G401.6 (cell line): ENCODE results near the gene COG4.
"Not testable (repeated sequence)": the region's sequence is repeated elsewhere in the genome, so short reads cannot be mapped to it uniquely, and the experiment has no call there.

Experiments
- FAIRE-seq: peaks from 2 replicates; lab custom pipeline; 2012; peaks lifted over from hg19 to GRCh38; lab: Jason Lieb, UNC

Gene COG4

DNA sequence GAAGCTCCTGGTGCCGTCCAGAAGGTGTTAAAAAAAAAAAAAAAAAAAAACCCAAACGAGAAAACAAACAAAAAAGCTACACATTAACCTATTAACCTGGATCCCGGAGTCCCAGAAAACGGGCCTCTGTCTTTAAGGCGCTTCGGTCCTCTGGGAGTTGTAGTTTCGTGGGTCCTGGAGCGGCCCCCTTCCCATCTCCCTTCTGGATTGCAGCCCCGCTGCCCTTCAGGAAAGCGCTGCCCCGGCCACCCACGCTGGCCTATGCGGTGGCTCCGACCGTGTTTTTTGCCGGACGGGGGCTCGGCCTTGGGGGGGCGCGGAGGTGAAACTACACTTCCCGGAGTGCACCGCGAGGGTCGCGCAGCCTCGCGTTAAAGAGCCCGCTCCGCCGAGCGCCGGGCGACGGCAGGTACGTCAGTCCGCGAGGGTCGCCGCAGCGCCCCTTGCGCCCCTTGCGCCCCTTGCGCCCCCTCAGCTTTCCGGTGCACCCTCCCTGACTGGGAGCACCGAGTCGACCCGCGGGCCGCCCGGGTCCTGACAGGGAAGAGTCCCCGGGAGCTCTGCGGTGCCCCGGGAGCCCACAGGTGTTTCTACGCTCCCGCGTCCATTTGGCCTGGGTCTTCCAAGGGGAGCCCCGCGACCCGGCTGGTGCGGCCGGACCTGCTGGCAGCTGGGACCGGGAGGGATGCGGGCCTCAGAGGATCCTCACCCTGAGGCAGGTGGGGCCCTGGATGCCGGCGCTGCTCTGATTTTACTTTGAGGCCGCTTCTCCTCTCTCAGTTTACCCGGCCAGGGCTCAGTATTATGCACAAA, 68.9 kb downstream of the COG4 start, which contains the start of gene FCSK:
TSS of gene FCSK (plus strand) at position 374 of the 813 bp plus-strand sequence. CDS start 8,596 bp downstream, outside the sequence.
- FAIRE-seq = no peak

GRCh38 chr16:70453892-70454221, 69.5 kb downstream of the COG4 start:
- FAIRE-seq = peak; percentile 60

- no peak for FAIRE-seq
Measured at GRCh38 chr16:70453117-70453891, 70.0 kb downstream of the COG4 start.

- not testable (repeated sequence) for FAIRE-seq
Measured at GRCh38 chr16:70451004-70451340, 72.4 kb downstream of the COG4 start.

- FAIRE-seq = not testable (repeated sequence)
Measured at GRCh38 chr16:70450142-70451003, 73.0 kb downstream of the COG4 start.

DNA sequence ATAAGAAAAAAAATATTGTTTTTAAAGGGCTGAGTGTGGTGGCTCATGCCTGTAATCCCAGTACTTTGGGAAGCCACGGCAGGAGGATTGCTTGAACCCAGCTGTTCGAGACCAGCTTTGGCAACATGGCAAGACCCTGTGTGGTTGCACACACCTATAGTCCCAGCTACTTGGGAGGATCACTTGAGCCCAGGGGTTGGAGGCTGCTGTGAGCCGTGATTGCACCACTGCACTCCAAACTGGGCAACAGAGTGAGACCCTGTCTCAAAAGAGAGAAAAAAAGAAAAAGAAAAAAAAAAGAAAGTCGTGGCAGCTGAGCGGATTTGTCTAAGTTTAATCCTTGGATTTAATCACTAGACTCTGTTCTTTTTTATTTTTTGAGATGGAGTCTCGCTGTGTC, 75.3 kb downstream of the COG4 start:
- FAIRE-seq = no peak

DNA sequence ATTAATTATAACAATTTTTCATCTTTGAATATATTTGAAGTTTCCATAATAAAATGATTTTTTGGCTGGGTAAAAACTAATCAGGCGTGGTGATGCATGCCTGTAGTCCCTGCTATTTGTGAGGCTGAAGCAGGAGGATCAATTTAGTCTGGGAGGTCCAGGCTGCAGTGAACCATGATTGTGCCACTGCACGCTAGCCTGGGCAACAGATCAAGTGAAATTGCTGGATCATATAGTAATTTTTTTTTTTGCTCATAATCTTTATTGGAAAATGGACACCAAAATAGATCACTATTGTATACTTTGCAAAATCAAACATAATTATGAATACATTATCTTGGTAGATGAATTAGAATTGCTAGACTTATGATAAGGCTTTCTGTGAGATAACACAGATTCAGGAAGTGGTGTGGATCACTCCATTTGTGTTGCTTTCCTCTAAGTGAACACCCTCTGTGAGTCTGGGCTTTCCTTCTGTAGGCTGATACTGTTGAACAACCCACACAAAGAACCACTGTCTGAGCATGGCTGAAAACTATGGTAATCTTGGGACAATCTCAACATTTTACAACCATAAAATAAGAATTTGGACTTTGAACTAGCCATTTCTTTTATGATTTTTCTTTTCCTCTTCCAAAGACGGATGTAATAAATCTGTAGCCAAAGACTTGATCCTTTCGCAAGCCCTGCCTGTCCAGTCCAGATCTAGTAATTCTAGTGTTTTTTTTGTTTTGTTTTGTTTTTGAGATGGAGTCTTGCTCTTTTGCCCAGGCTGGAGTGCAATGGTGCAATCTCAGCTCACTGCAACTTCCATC, 78.9 kb downstream of the COG4 start:
- no peak for FAIRE-seq

DNA sequence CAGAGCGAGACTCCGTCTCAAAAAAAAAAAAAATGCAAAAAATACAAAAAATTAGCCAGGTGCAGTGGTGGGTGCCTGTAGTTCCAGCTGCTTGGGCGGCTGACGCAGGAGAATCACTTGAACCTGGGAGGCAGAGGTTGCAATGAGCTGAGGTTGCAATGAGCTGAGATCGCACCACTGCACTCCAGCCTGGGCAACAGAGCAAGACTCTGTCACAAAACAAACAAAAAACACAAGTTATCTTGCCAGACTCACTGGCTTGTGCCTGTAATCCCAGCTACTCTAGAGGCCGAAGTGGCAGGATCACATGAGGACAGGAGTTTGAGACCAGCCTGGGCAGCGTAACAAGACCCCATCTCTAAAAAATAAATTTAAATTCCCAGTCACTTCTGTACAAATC, 81.0 kb downstream of the COG4 start:
- no peak for FAIRE-seq

DNA sequence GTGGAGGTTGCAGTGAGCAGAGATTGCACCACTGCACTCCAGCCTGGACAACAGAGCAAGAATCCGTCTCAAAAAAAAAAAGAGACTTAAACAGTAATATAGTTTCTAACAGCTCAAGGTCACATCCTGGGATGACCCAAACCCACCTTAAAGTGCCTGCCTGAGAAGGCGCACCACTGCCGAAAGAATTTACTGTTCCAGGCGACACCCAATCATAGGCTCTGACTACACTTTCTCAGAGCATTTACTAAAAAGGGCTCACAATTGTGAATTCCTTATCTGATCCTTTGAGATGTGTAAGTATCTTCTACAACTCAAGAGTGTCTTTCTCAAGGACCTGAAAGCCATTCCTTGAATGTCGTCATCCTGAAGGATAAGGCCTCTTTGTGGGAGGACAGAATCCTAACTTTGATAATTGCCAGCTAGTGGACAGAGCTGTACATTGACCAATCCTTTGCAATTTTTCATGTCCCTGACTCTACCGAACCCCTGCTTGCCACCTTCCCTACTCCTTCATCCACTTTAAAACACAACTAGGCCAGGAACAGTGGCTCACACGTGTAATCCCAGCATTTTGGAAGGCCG, 81.9 kb downstream of the COG4 start:
- no peak for FAIRE-seq

DNA sequence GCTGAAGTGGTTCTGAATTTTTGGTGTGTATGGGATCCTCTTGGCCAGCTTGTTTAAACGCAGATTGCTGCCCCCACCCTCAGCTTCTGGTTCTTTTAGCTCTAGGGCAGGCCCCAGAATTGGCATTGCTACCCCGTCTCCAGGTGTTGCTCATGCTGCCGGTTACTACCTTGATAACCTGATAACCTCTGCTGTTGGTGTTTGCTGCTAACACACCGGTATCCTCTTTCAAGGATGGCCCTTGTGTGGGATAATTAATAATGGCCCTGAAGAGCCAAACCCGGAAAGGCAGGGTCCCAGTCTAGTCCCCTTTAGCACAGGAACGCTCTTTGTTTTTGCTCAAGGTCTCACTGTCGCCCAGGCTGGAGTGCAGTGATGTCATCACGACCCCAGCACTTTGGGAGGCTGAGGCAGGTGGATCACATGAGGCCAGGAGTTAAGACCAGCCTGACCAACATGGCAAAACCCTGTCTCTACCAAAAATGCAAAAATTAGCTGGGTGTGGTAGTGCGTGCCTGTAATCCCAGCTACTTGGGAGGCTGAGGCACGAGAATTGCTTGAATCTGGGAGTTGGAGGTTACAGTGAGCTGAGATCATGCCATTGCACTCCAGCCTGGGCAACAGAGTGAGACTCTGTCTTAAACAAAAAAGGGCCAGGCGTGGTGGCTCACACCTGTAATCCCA, 83.2 kb downstream of the COG4 start:
- FAIRE-seq = no peak

DNA sequence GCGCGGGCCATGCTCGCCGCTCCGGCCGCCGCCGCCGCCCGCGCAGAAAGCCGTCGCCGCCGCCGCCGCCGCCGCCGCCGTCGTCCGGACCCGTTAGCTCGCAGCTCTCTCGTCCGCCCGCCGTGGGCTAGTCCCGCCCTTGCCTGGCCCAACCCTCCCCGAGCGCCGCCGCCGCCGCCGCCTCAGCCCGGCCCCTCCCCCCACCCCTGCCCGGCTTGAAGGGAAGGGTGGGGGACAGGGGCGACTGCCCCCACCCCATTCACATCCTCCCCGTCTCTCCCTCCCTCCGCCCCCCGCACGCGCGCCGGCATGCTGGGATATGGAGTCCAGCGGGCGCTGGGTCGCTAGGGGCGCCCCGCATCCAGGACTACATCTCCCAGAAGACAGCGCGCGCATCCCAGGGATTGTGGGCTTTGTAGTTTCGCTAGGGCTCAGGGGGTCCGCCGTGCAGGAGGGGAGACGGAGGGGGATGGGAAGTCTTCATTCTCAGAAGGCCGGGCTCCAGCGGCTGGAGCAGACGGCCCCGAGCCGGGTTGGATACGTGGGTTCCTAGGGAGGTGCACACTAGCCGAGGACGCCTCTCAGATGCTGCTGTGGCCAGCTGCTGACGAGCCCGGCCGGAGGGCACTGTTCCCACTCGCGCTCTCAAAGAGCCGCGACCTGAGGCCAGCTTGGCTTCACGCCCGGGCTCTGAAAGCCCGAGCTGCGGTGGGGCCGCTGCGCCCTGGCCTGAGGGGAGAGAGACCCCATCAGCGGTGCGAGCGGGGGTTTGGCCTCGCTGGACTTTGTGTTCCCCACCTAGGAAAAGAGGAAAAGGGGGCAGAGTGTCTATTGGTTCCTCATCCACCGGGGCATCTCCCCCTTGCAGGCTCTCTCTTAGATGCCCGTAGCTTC, 84.1 kb downstream of the COG4 start, which contains the start of gene ST3GAL2:
TSS of gene ST3GAL2 (minus strand) at position 132 of the 894 bp plus-strand sequence. CDS start 40,570 bp downstream, outside the sequence.
- FAIRE-seq = no peak

- no peak for FAIRE-seq
Measured at GRCh38 chr16:70438585-70438968, 84.8 kb downstream of the COG4 start.

- FAIRE-seq = no peak
Measured at GRCh38 chr16:70437582-70438557, 85.5 kb downstream of the COG4 start.

- FAIRE-seq = no peak
Measured at GRCh38 chr16:70437017-70437581, 86.3 kb downstream of the COG4 start.

DNA sequence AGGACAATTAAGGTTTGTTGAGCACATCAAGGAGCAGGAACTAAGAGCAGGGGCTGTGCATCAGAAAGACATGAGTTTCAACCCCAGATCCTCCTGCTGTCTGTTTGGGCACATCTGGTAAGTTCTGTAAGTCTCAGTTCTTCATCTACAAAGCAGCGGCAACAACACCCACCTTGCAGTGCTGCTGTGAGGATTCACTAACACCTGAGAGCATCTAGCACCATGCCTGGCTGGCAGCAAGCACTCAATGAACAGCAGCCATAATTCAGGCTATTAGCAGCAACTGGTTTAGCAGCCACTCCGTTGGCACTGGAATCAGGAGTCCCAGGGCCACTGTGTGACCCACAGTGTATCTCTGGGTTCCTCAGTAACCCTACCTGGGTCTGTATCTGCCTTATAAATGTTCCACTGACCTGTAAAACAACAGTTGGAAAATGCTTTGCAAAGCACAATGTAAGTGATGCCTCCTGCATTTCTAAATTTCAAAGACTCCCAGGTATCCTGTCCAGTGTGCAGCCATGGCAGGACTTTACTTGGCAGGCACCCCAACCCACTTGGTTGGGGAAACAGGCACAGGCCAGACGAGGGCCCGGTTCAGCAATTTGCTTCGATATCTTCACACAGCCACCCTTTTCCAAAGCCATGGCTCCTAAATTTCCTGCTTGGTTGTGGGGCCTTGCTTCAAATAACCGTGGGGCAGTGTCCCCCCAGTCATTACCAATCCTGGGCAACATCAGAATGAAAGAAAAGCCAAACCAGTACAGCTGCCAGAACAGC, 88.7 kb downstream of the COG4 start:
- no peak for FAIRE-seq

DNA sequence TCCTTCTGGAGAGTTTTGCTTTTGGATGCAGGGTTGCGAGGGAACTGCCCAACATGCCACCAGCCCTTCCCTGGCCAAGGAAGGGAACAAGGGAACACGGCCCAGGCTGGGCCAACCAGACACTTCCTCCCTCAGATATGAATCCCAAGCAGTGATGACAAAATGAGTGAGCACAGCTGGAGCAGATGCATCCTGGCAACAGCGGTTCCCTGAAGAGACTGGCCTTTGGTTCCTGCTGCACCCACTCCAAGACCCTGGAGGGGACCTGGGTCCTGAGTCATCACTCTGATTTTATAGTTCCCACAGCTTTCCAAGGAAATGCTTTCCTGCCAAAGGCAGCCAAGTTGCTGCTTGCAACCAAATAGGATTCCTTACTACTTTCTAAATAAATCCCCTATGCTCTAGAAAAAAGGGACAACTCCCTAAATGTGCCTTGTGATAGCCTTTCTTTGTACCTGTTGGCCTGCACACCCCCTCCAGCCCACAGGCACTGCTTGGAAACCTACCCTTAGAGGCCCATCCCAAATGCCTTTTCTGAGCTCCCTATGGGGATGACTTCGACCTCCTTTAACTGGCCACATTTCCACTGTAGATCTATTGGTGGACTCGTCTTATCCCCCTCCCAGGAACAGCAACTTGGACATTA, 89.8 kb downstream of the COG4 start:
- FAIRE-seq = no peak
